ENCODE results near the gene MTUS2.

MTUS2 gene

DNA sequence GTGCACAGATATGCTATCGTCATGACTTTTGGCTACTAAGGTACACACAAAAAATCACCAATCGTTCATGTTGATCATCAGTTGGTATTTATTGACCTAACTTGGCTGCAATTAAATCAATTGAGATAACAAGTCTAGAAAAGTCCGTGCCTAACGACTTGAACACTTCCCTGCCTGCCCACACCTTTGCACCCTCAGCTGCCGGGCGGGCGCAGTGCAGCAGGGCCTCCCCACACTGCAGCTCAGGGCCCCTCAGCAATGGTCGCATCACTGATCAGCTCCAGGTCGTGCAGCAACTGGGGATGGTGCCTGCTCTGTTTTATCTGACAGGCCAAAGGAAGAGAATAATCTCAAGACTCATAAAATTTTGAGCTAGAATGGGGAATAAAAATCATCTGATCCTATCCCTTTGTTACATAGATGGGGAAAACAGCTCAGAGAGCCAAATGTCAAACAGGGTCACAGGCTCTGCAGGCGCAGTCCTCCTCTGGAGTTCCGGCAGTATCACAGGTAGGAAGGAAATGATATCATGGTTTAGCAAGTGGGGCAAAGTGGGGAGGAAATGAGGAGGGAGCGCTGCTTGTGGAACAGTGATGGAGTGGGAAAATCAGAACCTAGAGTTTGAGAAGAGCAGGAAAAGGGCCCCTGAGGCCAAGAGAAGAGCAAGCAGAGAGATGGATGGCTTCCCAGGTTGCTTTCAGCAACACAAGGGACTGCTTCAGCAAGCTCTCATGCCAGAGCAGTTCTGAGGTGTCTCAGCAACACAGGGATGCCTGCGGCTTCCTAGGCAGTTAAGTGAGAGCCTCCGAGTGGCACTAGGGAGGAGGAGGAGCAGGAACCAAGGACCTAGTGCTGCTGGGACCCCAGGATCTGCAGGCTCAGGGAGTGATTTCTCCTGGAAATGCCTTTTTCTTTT, 717.9 kb downstream of the MTUS2 start:
- no peak for DNase-seq

DNA sequence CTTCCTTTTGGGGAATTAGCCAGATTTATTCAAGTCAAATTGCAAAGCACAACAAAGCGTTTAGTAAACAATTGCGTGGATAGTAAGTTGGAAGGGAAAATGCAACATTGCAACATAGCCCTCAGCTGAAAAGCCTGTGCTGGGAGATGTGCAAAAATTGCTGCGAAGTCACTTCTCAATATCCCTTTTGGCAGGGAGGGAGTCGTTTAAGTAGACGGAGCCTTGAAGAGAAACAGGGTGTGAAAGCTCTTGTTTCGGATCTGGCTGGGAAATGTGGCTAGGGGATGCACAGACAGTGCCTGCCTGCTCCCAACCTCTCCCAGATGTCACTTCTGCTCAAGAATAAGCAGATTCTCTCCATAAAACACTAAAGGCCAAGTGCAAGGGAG, 718.5 kb downstream of the MTUS2 start:
- DNase-seq: no peak

DNA sequence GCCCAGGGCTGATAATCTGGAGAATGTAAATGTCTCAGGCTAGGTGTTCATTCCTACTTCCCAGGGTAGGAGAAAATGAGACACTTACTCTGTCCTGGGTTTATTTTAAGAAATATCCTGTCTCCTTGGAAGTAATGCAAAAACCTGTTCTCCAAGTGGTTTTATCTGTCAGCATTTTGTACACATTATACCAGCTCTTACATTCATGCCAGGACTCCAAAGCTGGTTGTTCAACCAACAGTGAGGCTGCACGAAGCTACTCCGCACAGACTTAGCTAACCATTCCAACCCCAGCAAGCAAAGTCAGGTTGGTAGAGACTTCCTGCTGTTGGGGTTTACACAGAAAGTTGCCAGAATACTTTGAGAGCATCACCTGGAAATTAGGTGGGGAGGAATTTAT, 719.7 kb downstream of the MTUS2 start:
- DNase-seq: no peak

DNA sequence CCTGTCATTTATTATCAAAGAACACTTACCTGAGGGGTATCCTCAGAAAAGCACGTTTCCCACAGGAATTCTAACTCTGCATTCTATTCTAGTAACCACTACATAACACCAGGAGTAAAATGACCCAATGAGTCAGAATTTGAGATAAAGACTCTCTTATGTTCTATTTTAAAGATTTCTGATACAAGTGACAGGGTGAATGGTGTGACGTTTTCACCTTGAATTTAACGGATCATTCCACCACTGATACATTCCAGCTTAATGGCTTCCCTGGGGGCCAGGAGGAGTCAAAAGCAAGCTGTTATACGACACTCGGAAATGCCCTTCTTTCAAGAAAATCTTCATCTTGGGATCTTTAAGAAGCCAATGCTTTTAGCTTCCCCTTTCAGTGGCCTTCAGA, 720.2 kb downstream of the MTUS2 start:
- DNase-seq: no peak

DNA sequence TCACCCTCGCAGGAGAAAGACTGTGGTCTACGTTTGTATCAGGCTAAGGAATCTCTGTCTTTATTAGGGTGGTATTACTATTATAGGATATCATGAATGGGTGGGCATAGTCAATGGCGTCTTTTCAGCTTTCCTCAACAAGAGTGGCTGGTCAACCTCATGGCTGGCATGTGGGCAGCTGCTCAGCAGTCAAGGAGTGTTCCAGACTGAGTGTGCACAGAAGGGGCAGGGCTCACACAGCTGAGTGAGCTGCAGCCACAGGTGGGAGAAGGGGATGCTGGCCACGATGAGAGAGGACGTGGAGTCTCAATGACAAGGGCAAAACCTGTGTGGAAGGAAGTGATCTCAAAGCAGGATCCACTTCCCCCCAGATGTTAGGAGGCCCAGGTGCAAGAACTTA, 720.7 kb downstream of the MTUS2 start:
- no peak for DNase-seq

DNA sequence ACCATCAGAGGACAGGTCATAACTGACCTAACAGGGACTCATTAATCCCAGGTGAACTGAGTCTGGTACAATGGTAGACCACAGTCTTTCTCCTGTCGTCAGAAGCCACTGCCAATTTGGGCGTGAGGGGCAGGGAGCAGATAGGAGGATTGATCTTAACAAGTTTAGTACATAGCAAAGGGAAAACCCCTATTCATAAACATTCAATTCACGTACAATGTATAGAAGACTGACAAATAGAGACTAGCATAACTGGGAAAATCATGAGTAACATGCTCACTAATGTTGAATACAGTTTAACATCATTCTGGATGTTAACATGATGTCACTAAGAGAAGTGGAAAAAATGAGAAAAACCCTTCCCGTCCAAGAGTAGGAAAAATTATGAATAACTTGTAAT, 721.3 kb downstream of the MTUS2 start:
- no peak for DNase-seq

DNA sequence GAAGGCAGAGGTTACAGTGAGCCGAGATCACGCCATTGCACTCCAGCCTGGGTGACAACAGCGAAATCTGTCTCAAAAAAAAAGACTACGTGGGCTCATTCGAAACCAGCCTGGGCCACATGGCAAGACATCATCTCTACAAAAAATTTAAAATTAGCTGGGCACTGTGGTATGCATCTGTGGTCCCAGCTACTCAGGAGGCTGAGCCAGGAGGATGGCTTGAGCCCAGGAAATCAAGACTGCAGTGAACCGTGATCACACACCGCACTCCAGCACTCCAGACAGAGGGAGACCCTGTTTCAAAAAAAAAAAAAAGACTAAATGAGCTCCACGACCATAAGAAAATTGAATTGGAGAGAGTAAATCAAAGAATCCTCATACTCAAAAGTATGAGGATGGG, 722.2 kb downstream of the MTUS2 start:
- no peak for DNase-seq

DNA sequence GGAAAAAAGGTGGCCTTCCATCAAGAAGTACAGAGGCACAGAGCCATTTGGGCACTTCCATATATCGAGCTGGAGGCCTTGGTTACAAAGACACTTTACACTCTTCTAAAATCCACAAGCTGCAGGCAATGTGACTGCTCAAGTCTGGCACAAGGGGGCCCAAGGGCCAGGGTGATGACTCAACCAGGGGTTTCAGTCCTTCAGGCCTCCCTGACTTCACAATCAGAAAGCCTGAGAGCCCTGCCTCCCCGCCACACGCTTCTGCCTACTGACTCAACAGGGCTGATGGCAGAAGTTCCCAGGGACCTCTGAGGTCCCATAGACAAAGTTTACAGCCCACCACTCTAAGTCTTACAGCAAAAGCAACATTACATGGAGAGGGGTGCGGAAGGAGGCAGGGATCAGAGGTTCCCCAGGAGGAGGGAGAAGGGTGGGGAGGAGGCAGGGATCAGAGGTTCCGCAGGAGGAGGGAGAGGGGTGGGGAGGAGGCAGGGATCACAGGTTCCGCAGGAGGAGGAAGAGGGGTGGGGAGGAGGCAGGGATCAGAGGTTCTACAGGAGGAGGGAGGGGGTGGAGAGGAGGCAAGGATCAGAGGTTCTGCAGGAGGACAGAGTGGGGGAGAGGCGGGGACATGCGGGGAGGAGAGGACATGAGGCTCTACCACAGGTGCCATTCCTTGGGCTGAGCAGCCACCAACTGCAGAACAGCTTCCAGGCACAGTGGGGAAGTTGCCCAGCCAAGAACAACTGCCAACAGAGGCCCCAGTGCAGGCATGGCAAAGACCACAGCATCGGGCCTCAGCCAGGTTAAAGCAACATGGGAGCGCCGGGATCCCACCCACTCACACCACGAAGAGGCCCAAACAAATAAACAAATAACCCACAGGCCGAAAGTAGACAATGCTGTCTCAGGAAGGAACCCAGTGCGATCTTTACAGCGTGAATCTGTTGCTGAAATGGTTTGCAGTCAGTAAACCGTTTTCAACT, 723.4 kb downstream of the MTUS2 start:
- DNase-seq: no peak

DNA sequence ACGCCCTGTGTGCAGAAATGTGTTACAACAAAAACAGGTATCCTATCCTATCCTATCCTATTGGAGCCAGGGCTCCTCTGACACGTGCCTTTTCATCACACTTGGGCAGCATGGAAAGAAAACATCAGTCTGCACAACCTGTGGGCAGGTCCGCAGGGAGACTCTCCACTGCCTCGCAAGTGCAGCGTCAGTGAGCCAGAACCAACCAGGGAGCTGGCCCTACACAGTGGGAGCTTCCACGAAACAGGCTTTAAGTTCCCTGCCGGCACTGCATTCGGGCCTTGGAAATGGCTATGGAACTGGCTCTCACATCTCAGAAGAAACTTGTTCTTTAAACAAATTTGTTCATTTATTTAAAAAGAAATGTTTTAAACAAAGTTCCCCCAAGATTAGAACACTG, 725.8 kb downstream of the MTUS2 start:
- no peak for DNase-seq

DNA sequence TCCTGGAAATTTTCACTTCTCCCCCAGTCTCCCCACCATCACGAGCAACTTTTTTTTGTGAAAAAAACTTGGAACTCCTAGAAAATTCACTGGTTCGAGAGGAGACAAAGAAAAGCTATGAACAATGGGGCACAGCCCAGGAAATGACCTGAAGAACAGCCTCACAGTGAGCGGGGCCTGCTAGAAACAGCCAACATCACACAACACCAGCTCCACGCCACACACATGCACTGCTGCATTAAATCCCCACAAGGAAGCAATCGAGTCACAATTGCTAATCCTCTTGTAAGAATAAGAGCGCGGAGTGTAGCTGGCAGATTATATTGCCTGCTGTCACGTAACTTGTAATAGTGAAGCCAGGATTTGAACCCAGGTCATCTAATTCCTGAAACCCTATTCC, 726.5 kb downstream of the MTUS2 start:
- DNase-seq: no peak

DNA sequence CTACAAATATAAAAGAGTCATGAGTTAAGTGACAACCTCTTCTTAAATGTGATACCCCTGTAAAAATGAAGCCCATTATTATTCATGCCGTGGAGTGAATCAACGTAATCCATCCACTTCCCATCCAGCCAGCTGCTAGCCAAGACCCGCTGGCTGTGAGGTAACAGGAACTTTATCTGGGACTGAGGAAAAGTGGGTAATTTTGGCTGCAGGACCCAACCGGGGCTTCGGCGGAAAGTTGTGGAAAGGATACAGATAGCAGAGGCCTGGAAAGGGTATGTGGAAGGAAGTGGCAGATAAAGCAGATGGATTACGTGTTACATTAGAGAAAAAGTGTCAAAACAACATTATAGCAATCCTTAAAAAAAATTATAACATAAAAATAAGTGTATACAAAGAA, 727.0 kb downstream of the MTUS2 start:
- DNase-seq: no peak

DNA sequence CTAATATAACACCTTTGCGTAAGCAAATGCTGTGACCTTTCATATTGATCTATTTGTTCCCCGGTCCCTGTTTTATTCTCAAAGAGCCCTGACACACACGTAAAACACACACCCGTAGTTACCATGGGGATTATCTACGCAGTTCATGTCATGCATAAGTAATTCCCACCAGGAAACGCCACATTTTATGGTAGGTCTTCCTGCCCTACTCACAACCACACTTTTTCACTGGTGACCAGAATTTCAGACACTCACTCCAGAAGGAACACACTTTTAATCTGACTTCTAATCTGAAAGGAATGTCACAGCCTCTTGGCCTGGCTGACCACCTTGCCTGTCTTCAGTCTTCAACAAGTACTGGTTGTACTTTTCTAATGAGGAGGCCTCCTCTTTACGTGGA, 728.6 kb downstream of the MTUS2 start:
- no peak for DNase-seq

DNA sequence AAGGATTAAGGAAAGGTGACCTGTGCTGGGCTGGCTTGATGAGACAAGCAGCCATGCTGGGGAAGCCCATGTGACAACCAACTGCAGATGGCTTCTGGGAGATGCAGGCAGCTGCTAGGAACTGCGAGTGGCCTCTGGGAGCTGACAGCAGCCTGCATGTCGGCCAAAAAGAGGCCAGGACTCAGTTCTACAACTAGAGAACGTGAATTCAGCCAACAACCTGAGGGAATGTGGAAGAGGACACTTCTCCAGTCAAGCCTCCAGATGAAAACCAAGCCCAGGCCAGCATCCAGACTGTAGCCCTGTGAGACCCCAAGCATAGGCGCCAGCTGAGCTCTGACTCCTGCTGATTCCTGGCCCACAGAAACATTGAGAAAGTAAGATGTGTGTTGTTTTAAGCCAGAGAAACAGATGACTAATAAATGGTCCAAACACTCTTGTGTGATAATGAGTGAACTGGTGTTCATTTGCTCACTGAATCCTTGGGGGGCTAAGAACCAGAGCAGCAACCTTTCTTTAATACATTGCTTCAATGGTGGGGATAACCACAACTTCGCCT, 730.4 kb downstream of the MTUS2 start:
- DNase-seq: no peak

DNA sequence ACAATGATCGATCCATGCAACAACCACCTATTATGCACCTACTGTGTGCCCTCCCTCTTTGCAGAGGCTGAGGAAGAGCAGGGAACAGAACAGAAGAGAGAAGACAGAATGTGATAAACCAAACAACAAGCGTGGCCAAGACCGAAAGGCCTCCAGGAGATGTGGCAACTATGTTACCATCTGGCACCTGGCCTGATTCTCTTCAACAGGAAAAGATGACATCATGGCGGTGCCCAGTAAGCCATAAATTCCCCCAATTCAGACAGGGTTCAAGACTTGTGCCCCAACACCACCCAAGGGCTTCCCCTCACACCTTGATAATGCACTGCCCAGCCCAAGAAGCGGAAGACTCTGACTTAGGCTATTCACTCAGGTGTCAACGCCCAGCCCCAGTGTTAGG, 731.1 kb downstream of the MTUS2 start:
- no peak for DNase-seq
